Measurements from ENCODE around the gene FAM81B.

GRCh38 chr5:95460665-95461064, 69.5 kb downstream of the FAM81B start:
- TF ChIP-seq CTCF (IDR thresholded peaks at IDR 0.05; ENCODE audit: low read depth, low read length, missing input control) (no peak), MAX (IDR thresholded peaks at IDR 0.05) (no peak), SP1 (IDR thresholded peaks at IDR 0.05) (no peak), ZBTB33 (IDR thresholded peaks at IDR 0.05) (no peak), REST (IDR thresholded peaks at IDR 0.05) (no peak), FOXA1 (IDR thresholded peaks at IDR 0.05) (no peak), GABPA (IDR thresholded peaks at IDR 0.05 in 1 of 2, conservative IDR thresholded peaks at IDR 0.05 in 1 of 2) (no peak)
